ENCODE measurements around the gene MITF. TPM values are rescaled to one million over a fixed set of nuclear protein-coding genes. Genes with fewer than 3 reads are reported as not detected.

Gene MITF
- total and polyA plus RNA-seq, 3 experiments from 2014 or later = 0.38 to 0.81 TPM; not detected in 1

GRCh38 chr3:69948246-69948862 lies 209.1 kb downstream of the MITF start:
- no peak for DNase-seq
- ChIA-PET POLR2A (no interaction called here), CTCF (interaction anchor here (1.5 kb wide), 1 partner anchor 13 kb away, joined by 3 read pairs; no protein-coding TSS in a partner anchor)
- no peaks in the 10 kb centered on the region for H3K4me1 ChIP-seq (ENCODE audit: insufficient read depth, low read length)
- H3K4me1 Mint-ChIP-seq = no peaks in the 10 kb centered on the region
- no peaks in the 10 kb centered on the region for H3K27me3 Mint-ChIP-seq
- no peak overlapping the region for H3K27ac ChIP-seq (ENCODE audit: low read depth, low read length)
- H3K9me3 Mint-ChIP-seq = no peaks in the 10 kb centered on the region
- no peaks in the 10 kb centered on the region for H3K36me3 Mint-ChIP-seq
- H3K27ac Mint-ChIP-seq = no peak overlapping the region
- H3K27me3 ChIP-seq (ENCODE audit: insufficient read depth, low read length, poor library complexity, severe bottlenecking) = no peaks in the 10 kb centered on the region
- no peaks in the 10 kb centered on the region for H3K9me3 ChIP-seq (ENCODE audit: low read length)
- H3K4me3 ChIP-seq (ENCODE audit: low read length) = no peak overlapping the region
- no peaks in the 10 kb centered on the region for H3K36me3 ChIP-seq (ENCODE audit: insufficient read depth, low read length)
- no peak overlapping the region for H3K4me3 Mint-ChIP-seq

- Mint-ChIP-seq H3K4me3 (no peak overlapping the region), H3K36me3 (no peaks in the 10 kb centered on the region), H3K27me3 (no peaks in the 10 kb centered on the region), H3K27ac (no peak overlapping the region), H3K4me1 (no peaks in the 10 kb centered on the region), H3K9me3 (no peaks in the 10 kb centered on the region)
- ChIA-PET POLR2A (no interaction called here), CTCF (no interaction called here)
- Histone ChIP-seq H3K9me3 (ENCODE audit: low read length) (no peaks in the 10 kb centered on the region), H3K27me3 (ENCODE audit: insufficient read depth, low read length, poor library complexity, severe bottlenecking) (no peaks in the 10 kb centered on the region), H3K27ac (ENCODE audit: low read depth, low read length) (no peak overlapping the region), H3K4me1 (ENCODE audit: insufficient read depth, low read length) (no peaks in the 10 kb centered on the region), H3K4me3 (ENCODE audit: low read length) (no peak overlapping the region), H3K36me3 (ENCODE audit: insufficient read depth, low read length) (no peaks in the 10 kb centered on the region)
- no peak for DNase-seq
Observed at GRCh38 chr3:69951616-69952015, 212.4 kb downstream of the MITF start.

GRCh38 chr3:69959581-69959980 lies 220.3 kb downstream of the MITF start:
- Histone ChIP-seq H3K36me3 (ENCODE audit: insufficient read depth, low read length) (no peaks in the 10 kb centered on the region), H3K4me1 (ENCODE audit: insufficient read depth, low read length) (no peaks in the 10 kb centered on the region), H3K9me3 (ENCODE audit: low read length) (no peaks in the 10 kb centered on the region), H3K27me3 (ENCODE audit: insufficient read depth, low read length, poor library complexity, severe bottlenecking) (no peaks in the 10 kb centered on the region), H3K27ac (ENCODE audit: low read depth, low read length) (no peak overlapping the region), H3K4me3 (ENCODE audit: low read length) (no peak overlapping the region)
- no peak for DNase-seq
- H3K36me3 Mint-ChIP-seq = no peaks in the 10 kb centered on the region
- H3K4me1 Mint-ChIP-seq = no peaks in the 10 kb centered on the region
- no peaks in the 10 kb centered on the region for H3K27me3 Mint-ChIP-seq
- CTCF ChIA-PET = no interaction called here
- POLR2A ChIA-PET = no interaction called here
- no peak overlapping the region for H3K27ac Mint-ChIP-seq
- H3K4me3 Mint-ChIP-seq = no peak overlapping the region
- H3K9me3 Mint-ChIP-seq = peaks cover 0 to 8% (median 0%) of the 10 kb centered on the region in 5 donors

- no peak for DNase-seq
- no peak overlapping the region for H3K4me3 ChIP-seq (ENCODE audit: low read length)
- H3K27me3 ChIP-seq (ENCODE audit: insufficient read depth, low read length, poor library complexity, severe bottlenecking) = no peaks in the 10 kb centered on the region
- CTCF ChIA-PET = interaction anchor here (0.8 to 1.0 kb wide), 2 partner anchors 11 to 15 kb away, joined by 3 to 4 read pairs; no protein-coding TSS in a partner anchor
- POLR2A ChIA-PET = no interaction called here
- Mint-ChIP-seq H3K27me3 (no peaks in the 10 kb centered on the region), H3K4me3 (no peak overlapping the region), H3K9me3 (peaks cover 0 to 8% (median 0%) of the 10 kb centered on the region in 5 donors), H3K4me1 (no peaks in the 10 kb centered on the region), H3K36me3 (no peaks in the 10 kb centered on the region), H3K27ac (no peak overlapping the region)
- no peak overlapping the region for H3K27ac ChIP-seq (ENCODE audit: low read depth, low read length)
- no peaks in the 10 kb centered on the region for H3K9me3 ChIP-seq (ENCODE audit: low read length)
- H3K4me1 ChIP-seq (ENCODE audit: insufficient read depth, low read length) = no peaks in the 10 kb centered on the region
- H3K36me3 ChIP-seq (ENCODE audit: insufficient read depth, low read length) = no peaks in the 10 kb centered on the region
Observed at GRCh38 chr3:69961706-69962439, 222.6 kb downstream of the MITF start.

- no peak overlapping the region for H3K27ac Mint-ChIP-seq
- H3K9me3 ChIP-seq (ENCODE audit: low read length) = no peaks in the 10 kb centered on the region
- H3K4me3 ChIP-seq (ENCODE audit: low read length) = no peak overlapping the region
- peaks cover 0 to 3% (median 0%) of the 10 kb centered on the region in 5 donors for H3K9me3 Mint-ChIP-seq
- no peaks in the 10 kb centered on the region for H3K36me3 Mint-ChIP-seq
- ChIA-PET POLR2A (no interaction called here), CTCF (no interaction called here)
- no peak for DNase-seq
- no peaks in the 10 kb centered on the region for H3K27me3 Mint-ChIP-seq
- no peaks in the 10 kb centered on the region for H3K36me3 ChIP-seq (ENCODE audit: insufficient read depth, low read length)
- H3K4me1 Mint-ChIP-seq = no peaks in the 10 kb centered on the region
- no peak overlapping the region for H3K27ac ChIP-seq (ENCODE audit: low read depth, low read length)
- no peaks in the 10 kb centered on the region for H3K27me3 ChIP-seq (ENCODE audit: insufficient read depth, low read length, poor library complexity, severe bottlenecking)
- H3K4me3 Mint-ChIP-seq = no peak overlapping the region
- H3K4me1 ChIP-seq (ENCODE audit: insufficient read depth, low read length) = no peaks in the 10 kb centered on the region
Observed at GRCh38 chr3:69963643-69964042, 224.4 kb downstream of the MITF start.

GRCh38 chr3:69967156-69967555 lies 227.9 kb downstream of the MITF start:
- ChIA-PET CTCF (no interaction called here), POLR2A (no interaction called here)
- no peak overlapping the region for H3K4me3 ChIP-seq (ENCODE audit: low read length)
- H3K36me3 ChIP-seq (ENCODE audit: insufficient read depth, low read length) = no peaks in the 10 kb centered on the region
- Mint-ChIP-seq H3K4me1 (no peaks in the 10 kb centered on the region), H3K27ac (no peak overlapping the region), H3K4me3 (no peak overlapping the region), H3K36me3 (no peaks in the 10 kb centered on the region), H3K27me3 (no peaks in the 10 kb centered on the region), H3K9me3 (no peaks in the 10 kb centered on the region)
- no peaks in the 10 kb centered on the region for H3K27me3 ChIP-seq (ENCODE audit: insufficient read depth, low read length, poor library complexity, severe bottlenecking)
- no peak for DNase-seq
- no peak overlapping the region for H3K27ac ChIP-seq (ENCODE audit: low read depth, low read length)
- H3K4me1 ChIP-seq (ENCODE audit: insufficient read depth, low read length) = no peaks in the 10 kb centered on the region
- no peaks in the 10 kb centered on the region for H3K9me3 ChIP-seq (ENCODE audit: low read length)

GRCh38 chr3:69970827-69971226 lies 231.6 kb downstream of the MITF start:
- Histone ChIP-seq H3K4me3 (ENCODE audit: low read length) (no peak overlapping the region), H3K36me3 (ENCODE audit: insufficient read depth, low read length) (no peaks in the 10 kb centered on the region), H3K27ac (ENCODE audit: low read depth, low read length) (no peak overlapping the region), H3K27me3 (ENCODE audit: insufficient read depth, low read length, poor library complexity, severe bottlenecking) (no peaks in the 10 kb centered on the region), H3K9me3 (ENCODE audit: low read length) (no peaks in the 10 kb centered on the region), H3K4me1 (ENCODE audit: insufficient read depth, low read length) (no peaks in the 10 kb centered on the region)
- peaks cover 0 to 7% (median 1%) of the 10 kb centered on the region in 5 donors for H3K9me3 Mint-ChIP-seq
- no peaks in the 10 kb centered on the region for H3K36me3 Mint-ChIP-seq
- no peaks in the 10 kb centered on the region for H3K4me1 Mint-ChIP-seq
- peaks cover 0 to 2% of the 10 kb centered on the region in 2 donors for H3K27me3 Mint-ChIP-seq
- CTCF ChIA-PET = no interaction called here
- no peak overlapping the region for H3K27ac Mint-ChIP-seq
- no peak for DNase-seq
- POLR2A ChIA-PET = no interaction called here
- H3K4me3 Mint-ChIP-seq = no peak overlapping the region

GRCh38 chr3:69972672-69973071 lies 233.4 kb downstream of the MITF start:
- peaks cover 0 to 7% (median 1%) of the 10 kb centered on the region in 5 donors for H3K9me3 Mint-ChIP-seq
- no peaks in the 10 kb centered on the region for H3K36me3 Mint-ChIP-seq
- no peaks in the 10 kb centered on the region for H3K4me1 ChIP-seq (ENCODE audit: insufficient read depth, low read length)
- H3K4me3 Mint-ChIP-seq = no peak overlapping the region
- H3K36me3 ChIP-seq (ENCODE audit: insufficient read depth, low read length) = no peaks in the 10 kb centered on the region
- no peaks in the 10 kb centered on the region for H3K27me3 ChIP-seq (ENCODE audit: insufficient read depth, low read length, poor library complexity, severe bottlenecking)
- no peaks in the 10 kb centered on the region for H3K9me3 ChIP-seq (ENCODE audit: low read length)
- H3K27ac Mint-ChIP-seq = no peak overlapping the region
- H3K4me1 Mint-ChIP-seq = no peaks in the 10 kb centered on the region
- H3K27me3 Mint-ChIP-seq = peaks cover 0 to 2% of the 10 kb centered on the region in 2 donors
- H3K4me3 ChIP-seq (ENCODE audit: low read length) = no peak overlapping the region
- ChIA-PET POLR2A (no interaction called here), CTCF (no interaction called here)
- no peak for DNase-seq
- H3K27ac ChIP-seq (ENCODE audit: low read depth, low read length) = no peak overlapping the region
